ENCODE data around the gene PLEKHO2.

GRCh38 chr15:64828985-64829384 is 12.7 kb upstream of the PLEKHO2 start:
- TF ChIP-seq, protein P1, sequence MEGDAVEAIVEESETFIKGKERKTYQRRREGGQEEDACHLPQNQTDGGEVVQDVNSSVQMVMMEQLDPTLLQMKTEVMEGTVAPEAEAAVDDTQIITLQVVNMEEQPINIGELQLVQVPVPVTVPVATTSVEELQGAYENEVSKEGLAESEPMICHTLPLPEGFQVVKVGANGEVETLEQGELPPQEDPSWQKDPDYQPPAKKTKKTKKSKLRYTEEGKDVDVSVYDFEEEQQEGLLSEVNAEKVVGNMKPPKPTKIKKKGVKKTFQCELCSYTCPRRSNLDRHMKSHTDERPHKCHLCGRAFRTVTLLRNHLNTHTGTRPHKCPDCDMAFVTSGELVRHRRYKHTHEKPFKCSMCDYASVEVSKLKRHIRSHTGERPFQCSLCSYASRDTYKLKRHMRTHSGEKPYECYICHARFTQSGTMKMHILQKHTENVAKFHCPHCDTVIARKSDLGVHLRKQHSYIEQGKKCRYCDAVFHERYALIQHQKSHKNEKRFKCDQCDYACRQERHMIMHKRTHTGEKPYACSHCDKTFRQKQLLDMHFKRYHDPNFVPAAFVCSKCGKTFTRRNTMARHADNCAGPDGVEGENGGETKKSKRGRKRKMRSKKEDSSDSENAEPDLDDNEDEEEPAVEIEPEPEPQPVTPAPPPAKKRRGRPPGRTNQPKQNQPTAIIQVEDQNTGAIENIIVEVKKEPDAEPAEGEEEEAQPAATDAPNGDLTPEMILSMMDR (conservative IDR thresholded peaks at IDR 0.05; ENCODE audit: low read length) = no peak
- no peak for TF ChIP-seq EZH2phosphoT487 (IDR thresholded peaks at IDR 0.05; ENCODE audit: borderline replicate concordance, low read depth, low read length)
